Umbilical cord (tissue), 2 donors: ENCODE measurements around the gene TNK2. TPM values are rescaled to one million over a fixed set of nuclear protein-coding genes. Genes with fewer than 3 reads are reported as not detected.
"Not testable (repeated sequence)": the region's sequence is repeated elsewhere in the genome, so short reads cannot be mapped to it uniquely, and the experiment has no call there.

Experiments used
- DNase-seq: peaks from one replicate; pipeline ENCODE4 v3.0.0-alpha.2; 2015; ENCODE audit warnings: low spot score
- total RNA-seq: library from RNA; depleted of rRNA; stranded (reverse); fragments of >200 nt; gene quantifications from one replicate; pipeline ENCODE4 v1.2.3, GENCODE V29; 2014; ENCODE audit warnings: low replicate concordance; ENCODE audit not compliant: insufficient read depth

Gene TNK2
- total RNA-seq, 1 donor from 2014 or later = 7.7 TPM

DNA sequence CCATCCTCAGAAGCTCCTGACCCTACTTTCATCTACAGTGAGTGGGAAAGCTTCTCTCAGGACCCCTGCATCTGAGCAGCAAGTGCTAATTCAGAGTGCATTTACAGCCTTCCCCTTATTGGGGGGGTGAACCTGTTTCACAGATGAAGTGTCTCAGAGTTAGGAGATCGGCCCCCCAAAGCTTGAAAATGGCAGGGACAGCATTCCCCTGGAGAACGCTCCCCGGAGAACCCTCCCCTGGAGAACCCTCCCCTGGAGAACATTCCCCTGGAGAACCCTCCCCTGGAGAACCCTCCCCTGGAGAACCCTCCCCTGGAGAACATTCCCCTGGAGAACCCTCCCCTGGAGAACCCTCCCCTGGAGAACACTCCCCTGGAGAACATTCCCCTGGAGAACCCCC is 36.7 kb downstream of the TNK2 start:
- DNase-seq = not testable (repeated sequence)

DNA sequence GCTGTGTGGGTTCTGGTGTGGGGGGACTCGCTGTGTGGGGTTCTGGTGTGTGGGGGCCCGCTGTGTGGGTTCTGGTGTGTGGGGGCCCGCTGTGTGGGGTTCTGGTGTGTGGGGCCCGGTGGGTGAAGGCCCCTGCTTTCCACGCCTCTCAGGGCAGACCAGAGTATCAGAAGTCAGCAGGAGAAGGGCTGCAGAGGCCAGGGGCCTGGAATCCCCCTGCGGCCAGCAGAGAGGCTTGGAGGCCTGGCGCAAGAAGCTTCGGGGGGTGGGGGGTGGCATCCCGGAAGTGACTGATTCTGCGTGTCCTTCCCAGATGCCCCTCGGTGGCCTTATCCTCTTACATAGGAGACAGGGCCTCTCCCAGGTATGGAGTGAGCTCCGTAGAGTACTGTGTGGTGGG is 37.4 kb downstream of the TNK2 start:
- no peak for DNase-seq

DNA sequence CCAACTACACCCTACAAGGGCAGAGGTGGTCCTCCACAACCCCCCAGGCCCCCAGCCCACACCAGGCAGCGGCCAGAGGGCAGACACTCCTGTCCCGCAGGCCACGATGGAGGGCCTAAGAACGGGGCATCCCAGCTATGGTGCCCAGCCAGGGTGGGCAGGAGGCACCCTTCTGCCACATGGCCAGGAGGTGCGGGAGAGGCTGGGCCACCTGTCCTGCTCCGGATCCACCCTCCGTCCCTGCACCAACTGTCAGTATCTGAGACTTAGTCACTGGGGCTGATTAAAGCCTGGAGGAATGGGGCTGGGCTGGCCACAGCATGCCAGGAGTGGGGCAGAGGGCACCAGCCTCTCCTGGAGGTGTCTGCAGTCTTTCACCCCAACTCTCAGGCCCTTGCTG is 37.9 kb downstream of the TNK2 start:
- DNase-seq = no peak

DNA sequence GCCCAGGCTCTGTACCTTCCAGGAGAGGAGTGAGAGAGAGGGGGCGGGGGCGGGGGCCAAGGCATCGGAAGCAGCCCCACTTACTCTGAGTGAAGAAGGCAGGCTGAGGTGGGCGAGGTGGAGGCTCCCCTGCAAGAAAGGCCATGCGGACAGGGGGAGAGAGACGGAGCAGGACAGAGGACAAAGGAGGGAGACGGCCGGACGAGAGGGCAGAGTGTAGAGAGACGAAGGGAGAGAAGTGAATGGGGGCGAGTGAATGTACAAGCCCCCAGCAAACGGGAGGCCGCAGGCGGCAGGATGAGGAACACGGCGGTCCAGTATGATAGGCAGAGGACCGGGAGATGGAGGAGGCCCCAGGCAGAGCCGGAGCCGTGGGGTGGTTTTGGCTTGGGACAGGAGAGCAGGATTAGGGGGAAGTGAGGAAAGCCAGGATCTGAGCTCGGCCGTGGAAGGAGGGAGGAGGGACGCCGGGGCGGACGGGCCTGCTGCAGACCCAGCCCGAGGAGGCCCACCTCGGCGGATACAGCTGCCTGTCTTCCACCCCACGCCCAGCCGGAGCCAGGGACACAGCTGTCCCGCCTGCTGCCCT is 38.8 kb downstream of the TNK2 start:
- DNase-seq = peak; percentile 27

DNA sequence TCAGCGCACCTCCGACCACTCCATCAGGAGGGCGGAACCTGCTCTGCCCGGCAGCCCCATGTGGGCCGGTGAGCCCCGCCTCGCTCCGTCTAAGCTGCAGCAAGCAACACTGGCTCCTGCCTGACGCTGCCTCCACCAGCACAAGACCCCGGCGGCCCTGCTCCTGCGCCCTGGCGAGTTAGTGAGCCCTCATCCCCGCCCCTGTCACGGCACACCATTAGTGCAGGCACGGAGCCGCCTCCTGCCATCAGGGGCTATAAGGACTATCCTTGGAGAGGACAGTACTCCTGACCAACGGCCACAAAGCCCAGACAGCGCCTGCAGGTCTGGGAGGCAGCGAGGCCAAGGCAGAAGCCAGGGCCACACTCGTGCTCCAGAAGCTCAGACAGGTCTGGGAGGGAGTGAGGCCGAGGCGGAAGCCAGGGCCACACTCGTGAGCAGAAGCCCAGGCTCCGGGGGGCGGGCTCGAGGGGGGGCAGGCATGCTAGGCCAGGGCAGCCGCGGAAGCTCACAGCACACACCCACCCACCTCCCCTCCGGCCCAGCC is 39.4 kb downstream of the TNK2 start:
- no peak for DNase-seq

DNA sequence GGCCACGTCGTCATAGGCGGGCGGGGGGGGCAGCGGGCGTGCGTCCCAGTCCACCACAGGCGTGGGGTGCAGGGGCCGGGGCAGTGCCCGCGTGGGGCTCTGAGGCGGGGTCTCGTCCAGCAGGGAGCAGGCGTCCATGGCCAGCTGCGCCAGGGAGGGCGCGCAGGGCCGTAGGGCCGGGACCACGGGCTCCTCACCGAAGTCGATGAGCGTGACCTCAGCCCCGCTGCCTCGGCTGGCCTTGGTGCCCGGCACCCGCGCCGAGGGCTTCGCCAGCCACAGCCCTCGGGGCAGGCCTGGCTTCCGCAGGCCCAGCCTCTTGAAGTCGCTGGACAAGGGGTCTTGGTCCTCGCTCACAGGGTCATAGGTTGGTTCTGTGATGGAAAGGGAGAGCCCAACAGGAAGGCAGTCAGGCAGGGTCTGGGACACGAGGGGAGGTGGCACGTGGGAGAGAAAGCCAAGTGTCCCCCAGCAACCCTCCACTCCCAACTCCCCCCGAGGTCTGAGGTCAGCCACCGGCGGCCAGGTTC is 40.0 kb downstream of the TNK2 start:
- no peak for DNase-seq

DNA sequence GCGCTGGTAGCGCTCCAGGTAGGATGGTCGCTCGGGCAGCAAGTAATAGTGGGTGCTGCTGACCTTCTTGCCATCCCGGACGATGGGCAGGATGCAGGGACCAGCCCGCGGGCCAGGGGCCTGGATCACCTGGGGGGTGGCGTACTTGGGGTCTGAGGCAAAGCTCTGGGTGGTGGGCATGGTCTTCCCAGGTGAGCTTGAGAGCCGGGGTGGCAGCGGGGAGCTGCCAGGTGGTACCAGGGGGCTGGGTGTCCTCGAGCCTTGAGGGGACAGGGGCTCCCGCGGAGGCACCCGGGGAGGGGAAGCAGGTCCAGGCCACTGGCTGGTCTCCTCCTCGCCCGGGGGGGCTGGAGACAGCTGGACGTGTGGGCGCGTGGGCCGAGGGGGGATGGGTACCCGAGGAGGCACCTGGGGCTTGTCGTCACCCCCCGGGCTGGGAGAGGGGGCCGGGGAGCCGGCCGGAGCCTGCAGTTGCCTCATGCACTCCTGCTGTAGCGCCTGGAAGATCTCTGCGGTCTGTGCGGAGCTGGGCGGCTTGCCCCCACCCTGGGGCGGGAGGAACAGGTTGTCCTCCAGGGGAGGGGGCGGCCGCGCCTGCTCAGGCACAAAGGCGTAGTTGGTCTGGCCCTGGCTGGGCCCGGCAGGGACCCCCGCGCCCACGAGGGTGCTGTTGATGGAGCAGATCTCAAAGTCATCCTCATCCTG is 40.6 kb downstream of the TNK2 start:
- DNase-seq = no peak

DNA sequence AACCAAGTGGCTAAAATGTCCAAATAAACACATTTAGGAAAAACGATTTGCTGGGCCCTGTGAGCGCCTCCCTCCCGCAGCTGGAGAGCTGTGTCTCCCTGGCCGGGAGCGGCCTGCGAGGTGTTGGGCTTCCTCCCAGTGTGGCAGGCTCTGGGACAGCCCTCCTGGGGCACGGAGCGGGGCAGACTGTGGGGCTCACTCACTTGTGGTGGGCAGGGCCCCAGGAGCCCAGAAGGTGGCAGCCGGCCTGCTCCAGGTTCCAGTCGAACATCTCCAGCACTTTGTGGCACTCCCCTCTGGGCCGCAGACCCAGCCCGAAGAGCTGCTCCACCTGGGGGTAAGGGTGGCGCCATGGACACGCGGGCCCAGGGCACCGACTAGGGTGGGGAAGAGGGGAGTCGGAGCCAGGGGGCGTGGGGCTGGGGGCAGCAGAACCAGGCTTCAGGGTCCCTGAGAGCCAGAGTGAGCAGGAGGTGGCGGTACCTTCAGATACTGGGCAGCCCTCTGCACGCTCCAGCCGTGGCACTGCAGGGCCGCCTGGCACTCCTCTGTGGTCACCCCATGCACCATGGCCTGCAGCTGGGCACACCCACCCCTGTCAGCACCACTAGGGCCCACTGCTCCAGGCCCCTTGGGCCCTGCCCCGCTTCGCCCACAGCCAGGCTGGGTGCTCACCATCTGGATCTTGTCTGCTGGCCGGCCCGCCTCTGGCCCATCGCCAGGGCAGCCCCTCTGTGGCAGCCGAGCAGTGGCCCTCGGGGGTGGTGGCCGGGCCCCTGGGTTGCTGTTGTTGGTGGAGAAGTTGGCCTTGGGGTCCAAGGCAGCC is 41.5 kb downstream of the TNK2 start:
- DNase-seq = no peak

DNA sequence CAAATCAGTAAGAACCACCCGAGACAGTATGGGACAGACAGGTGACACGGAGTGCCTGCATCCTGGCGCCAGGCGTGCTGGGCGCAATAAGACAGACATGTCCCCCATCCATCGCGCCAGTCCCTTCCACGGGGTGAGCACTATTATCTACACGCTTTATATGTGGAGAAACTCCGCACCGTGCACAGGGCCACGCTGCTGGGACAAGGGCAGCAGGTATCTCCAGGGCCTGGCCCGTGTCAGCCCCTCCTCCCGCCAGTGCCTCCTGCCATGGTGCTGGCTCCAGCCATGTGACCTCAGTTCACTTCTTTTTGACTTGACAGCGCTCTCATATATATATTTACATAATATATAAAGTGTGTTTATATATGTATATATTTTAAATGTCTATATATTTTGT is 42.6 kb downstream of the TNK2 start:
- DNase-seq = no peak

DNA sequence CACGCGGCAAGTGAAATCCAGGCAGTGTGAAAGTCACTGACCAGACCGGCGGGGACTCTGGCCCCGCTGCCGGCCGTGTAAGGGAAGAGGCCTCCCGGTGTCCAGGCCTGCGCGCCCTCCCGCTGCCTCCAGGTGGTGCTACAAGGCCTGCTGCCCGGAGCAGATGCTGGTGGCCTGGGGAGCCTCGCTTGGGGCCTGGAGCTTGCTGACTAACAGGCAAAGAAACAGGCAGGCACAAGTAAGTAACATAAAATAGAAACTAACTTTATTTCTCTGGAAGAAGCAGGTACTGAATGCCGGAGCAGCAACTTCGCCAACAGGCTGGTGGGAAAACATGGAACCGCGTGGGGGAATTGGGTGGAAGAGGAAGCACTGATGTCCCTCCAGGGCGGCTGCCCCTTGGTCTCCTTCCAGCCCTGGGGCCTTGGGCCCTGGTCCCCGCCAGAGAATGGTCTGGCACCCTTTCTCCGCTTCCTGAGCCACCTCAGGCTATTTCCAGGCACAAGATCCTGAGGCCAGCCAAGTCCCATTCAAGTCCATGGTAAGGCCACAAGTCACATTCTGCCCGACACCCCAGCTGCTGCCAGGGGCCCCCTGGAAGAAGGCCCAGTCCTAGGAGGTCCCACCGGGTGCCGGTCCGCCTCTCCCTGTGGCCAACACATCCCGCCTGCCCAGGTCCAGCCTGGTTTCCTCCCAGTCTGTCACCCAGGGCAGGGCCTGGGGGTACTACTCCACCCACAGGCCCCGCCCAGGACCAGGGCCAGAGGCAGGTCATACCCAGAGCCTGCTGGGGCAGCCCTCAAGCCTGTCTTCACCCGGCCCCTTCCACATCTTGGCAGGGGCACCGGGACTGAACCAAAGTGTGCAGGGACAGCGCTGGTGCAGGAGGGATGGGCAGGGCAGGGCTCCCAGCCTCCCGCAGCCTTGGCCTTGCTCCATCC is 45.0 kb downstream of the TNK2 start:
- peak; percentile 86 for DNase-seq

DNA sequence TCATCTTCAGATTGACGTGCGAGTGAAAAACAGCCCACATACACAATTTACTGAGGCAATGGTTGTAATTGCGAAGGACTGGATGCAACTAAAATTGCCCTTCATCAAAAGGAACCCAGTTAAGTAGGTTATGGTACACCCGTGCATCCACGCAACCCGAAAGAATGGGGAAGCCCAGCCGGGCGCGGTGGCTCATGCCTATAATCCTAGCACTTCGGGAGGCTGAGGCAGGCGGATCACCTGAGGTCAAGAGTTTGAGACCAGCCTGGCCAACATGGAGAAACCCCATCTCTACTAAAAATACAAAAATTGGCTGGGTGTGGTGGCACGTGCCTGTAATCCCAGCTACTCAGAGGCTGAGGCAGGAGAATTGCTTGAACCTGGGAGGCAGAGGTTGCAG is 46.0 kb downstream of the TNK2 start:
- DNase-seq = not testable (repeated sequence)

DNA sequence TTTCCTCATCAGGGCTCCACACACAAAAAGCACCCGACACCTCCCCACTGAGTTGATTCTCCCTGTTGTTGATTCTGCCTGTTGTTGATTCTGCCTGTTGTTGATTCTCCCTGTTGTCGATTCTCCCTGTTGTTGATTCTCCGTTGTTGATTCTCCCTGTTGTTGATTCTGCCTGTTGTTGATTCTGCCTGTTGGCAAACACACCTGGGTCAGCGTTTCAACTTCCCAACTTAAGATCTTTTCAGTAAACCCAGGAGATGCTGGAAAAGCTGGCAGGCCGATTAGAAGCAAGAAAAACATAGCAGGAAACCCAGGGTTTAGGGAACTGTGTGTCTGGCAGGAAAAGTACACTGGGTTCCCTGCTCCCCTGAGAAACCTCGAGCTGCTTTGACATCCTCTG is 47.9 kb downstream of the TNK2 start:
- DNase-seq = no peak

DNA sequence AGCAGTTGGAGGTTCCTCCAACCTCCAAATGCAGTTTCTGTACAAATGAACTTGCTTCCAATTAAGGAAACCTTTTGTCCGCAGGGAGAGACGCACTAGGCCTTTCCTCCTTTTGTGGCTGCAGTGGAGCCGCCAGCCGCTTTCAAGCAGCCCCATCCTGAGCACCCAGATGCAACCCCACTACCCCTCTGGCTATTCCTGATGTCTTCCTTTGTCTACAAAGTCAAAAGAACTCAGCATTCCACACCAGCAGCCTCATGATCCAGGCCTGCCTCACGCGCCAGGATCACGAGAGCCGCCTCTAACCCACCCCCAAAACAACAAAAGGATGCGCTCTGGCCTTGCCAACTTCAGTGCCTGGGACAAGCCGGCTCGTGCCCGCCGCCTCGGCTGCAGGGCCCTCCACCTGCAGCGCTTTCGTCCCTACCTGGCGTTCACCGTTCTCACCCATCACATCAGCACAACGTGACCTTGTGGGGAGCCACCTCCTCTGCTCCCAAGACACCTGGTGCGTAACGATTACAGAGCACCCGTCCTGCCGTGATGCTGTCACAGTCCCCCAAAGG is 48.4 kb downstream of the TNK2 start:
- DNase-seq = no peak

DNA sequence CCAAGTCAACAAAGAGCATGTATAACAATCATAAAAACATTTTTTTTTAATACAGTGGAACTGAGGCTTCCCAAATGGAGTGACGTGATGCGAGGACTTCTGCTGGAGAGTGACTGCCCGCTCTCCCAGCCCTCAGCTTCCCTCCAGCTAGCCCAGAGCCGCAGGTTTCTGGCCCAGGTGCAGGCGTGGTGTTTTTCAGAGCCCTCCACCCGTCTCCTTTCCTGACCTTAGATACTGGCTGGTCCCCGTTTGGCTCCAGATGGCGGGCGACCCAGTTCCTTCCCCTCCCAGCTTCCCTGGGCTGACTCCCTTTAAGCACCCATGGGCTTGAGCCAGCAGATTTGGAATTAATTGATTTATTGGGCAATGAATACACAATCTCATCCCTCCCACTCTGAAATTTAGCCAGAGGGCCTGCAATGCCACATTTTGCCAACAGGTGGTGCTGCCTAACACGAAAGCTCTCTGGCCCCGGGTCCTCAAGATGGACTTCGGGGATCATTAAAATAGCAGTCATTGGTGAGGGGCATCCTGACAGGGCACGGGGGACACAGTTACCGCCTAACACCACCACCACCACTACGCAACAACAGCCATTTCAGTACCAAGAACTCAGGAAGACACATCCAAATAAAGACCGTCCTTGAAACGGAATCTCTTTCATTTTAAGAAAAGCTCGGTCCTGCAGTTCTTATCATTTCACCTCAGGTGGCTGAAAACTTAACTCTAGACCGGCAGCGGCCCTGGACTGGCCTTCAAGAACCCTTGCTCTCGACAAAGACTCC is 49.1 kb downstream of the TNK2 start:
- peak; percentile 60 for DNase-seq

DNA sequence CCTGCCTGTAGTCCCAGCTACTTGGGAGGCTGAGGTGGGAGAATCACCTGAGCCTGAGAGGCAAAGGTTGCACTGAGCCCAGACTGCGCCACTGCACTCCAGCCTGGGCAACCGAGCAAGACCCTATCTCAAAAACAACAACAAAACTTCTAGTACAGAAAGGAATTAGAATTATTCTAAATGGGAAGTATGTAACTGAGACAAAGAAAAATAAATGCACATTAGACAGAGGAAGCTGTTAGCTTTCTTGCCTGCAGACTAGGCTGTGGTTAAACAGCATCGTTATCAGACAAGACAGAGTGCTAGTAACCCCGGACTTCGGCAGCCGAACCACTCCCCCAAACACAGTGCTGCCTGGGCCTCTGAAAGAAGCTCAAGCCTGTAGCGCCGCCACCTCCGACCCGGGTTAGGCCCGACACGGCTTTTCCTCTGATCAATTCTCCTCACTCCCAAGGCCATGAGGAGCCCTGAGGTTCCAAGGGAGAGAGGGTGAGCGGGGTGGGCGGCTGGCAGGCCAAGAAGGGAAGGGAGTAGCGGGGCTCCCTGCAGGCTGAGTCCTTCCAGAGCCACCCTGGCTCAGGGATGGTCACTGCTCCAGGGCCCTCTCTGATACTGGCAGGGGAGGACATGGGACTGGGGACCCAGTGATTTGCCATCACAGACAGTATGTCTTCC is 51.8 kb downstream of the TNK2 start:
- DNase-seq = no peak

DNA sequence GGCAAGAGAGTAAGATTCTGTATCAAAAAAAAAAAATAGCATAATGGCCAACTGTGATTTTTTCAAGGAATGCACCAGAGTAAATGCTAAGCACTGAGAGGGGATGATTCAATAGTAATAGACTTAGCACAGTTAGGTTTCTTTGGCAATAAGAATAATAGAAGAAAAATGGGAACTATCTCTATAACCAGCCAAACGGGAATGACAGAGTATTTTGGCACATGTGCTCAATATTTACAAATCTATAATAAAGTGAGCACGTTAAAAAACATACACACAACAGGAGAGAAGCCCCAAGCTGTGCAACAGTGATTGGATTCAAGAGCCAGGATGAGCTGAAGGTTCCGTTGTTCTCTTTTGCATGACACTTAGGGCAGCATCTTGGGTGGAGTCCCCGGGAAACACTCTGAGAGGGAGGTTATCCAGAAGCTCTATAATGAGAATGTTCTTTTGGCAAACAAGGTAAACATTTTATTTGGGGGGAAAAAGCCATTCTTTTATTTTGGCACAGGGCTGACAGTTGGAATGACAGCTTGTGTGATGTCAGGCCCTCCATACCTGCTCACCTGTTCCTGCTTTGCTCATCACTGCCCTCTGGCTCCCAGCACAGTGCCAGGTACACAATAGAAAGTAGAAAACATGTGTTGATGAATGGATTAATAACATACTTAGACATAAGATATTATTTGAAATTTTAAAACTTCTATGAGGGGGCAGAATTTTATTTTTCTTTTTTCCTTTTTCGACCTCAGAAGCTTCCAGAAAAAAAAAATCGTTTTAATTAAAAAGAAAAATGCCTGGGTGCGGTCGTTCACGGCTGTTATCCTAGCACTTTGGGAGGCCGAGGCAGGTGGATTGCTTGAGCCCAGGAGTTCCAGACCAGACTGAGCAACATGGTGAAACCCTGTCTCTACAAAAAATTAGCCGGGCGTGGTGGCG is 52.6 kb downstream of the TNK2 start:
- no peak for DNase-seq

DNA sequence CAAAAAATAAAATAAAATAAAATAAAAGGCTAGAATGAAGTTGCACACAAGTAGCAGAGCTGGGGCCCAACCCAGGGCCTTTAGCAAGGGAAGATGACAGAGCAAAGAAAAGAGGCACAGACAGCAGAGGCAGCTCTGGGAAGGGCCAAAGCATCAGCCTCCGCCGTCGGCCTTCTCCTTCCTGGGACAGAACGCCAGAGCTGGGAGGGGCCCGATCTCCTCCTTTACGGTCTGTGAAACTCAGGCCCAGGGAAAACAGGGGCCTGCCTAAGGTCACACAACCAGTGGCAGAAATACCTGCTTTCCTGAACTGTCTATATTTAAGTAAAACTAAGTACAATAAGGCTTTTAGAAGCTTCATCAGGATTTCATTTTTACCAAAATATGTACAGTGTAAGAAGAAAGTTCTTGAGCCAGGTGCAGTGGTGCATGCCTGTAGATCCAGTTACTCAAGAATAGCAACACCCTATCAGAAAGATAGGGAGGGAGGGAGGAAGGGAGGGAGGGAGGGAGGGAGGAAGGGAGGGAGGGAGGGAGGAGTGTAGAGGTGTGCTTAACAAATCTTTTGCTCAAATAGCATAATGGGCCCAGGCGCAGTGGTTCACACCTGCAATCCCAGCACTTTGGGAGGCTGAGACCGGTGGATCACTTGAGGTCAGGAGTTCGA is 53.6 kb downstream of the TNK2 start:
- no peak for DNase-seq

DNA sequence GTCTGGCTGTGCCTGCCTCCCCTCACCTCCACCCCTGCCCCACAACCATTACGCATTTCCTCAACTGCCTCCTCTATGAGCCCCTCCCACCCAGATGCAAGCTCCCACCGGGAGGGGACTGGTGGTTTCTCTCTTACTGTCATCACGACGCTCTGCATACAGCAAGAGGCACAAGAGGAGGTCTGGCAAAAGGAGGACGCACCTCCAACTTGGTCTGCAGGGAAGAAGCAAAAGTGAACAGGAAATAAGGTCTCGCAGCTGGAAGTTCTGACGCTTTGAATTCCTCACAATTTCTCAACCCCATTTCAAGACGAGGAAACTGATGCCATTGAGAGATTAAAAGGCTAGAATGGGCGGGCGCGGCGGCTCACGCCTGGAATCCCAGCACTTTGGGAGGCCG is 54.4 kb downstream of the TNK2 start:
- no peak for DNase-seq
